Chondrocyte (in vitro differentiated cells): ENCODE results near the gene BANK1. TPM values are rescaled to one million over a fixed set of nuclear protein-coding genes. Genes with fewer than 3 reads are reported as not detected.

Experiments
- DNase-seq: peaks from one replicate; pipeline ENCODE4 v3.0.0; 2021; ENCODE audit warnings: mixed read lengths, low spot score
- H3K27ac Mint-ChIP-seq: one replicate; pipeline ENCODE4 v1.8.0; 2021; ENCODE audit warnings: mild to moderate bottlenecking, moderate library complexity, mixed read lengths; ENCODE audit not compliant: unreplicated experiment
- H3K27me3 Mint-ChIP-seq: 2 replicates; pipeline ENCODE4 v1.8.0; 2021; ENCODE audit warnings: low read depth, mixed read lengths
- H3K36me3 Mint-ChIP-seq: 2 replicates; pipeline ENCODE4 v1.8.0; 2021; ENCODE audit warnings: low read depth, mixed read lengths
- H3K4me1 Mint-ChIP-seq: 2 replicates; pipeline ENCODE4 v1.8.0; 2021; ENCODE audit warnings: low read depth, mild to moderate bottlenecking, mixed read lengths
- H3K4me3 Mint-ChIP-seq: one replicate; pipeline ENCODE4 v1.8.0; 2021; ENCODE audit warnings: mild to moderate bottlenecking, moderate library complexity, mixed read lengths; ENCODE audit not compliant: unreplicated experiment
- H3K9me3 Mint-ChIP-seq: 2 replicates; pipeline ENCODE4 v1.8.0; 2021; ENCODE audit warnings: low read depth, mixed read lengths
- CTCF ChIP-seq: fragments of 200-600 bp; sonication (generic); IDR thresholded peaks from 2 replicates; pipeline ENCODE4 v1.5.0; 2021; ENCODE audit warnings: antibody characterized with exemption, mild to moderate bottlenecking, moderate library complexity
- total RNA-seq: library from RNA; stranded (reverse); gene quantifications from 3 replicates; pipeline ENCODE4 v1.2.1, GENCODE V29; 2021

The BANK1 gene
- total RNA-seq, 1 donor from 2014 or later = 0.65 TPM

- Mint-ChIP-seq H3K36me3 (no peaks in the 10 kb centered on the region), H3K4me1 (no peaks in the 10 kb centered on the region), H3K4me3 (no peak overlapping the region), H3K27ac (no peak overlapping the region), H3K27me3 (peaks cover 5% of the 10 kb centered on the region), H3K9me3 (peaks cover 6% of the 10 kb centered on the region)
- no peak for DNase-seq
- no peak for TF ChIP-seq CTCF
Observed at GRCh38 chr4:101914761-101915160, 124.2 kb downstream of the BANK1 start.

- Mint-ChIP-seq H3K27me3 (peaks cover 6% of the 10 kb centered on the region), H3K4me3 (no peak overlapping the region), H3K4me1 (no peaks in the 10 kb centered on the region), H3K9me3 (peaks cover under 1% of the 10 kb centered on the region), H3K36me3 (no peaks in the 10 kb centered on the region), H3K27ac (no peak overlapping the region)
- no peak for DNase-seq
- TF ChIP-seq CTCF = no peak
Observed at GRCh38 chr4:101919373-101919977, 128.9 kb downstream of the BANK1 start.

GRCh38 chr4:101921370-101921769 is 130.8 kb downstream of the BANK1 start:
- no peak for DNase-seq
- H3K36me3 Mint-ChIP-seq = no peaks in the 10 kb centered on the region
- no peak overlapping the region for H3K27ac Mint-ChIP-seq
- TF ChIP-seq CTCF = no peak
- H3K4me3 Mint-ChIP-seq = no peak overlapping the region
- no peaks in the 10 kb centered on the region for H3K9me3 Mint-ChIP-seq
- peaks cover 6% of the 10 kb centered on the region for H3K27me3 Mint-ChIP-seq
- H3K4me1 Mint-ChIP-seq = no peaks in the 10 kb centered on the region

- DNase-seq = no peak
- no peak overlapping the region for H3K27ac Mint-ChIP-seq
- H3K4me3 Mint-ChIP-seq = no peak overlapping the region
- H3K27me3 Mint-ChIP-seq = no peaks in the 10 kb centered on the region
- no peak for TF ChIP-seq CTCF
- H3K36me3 Mint-ChIP-seq = no peaks in the 10 kb centered on the region
- H3K9me3 Mint-ChIP-seq = no peaks in the 10 kb centered on the region
- H3K4me1 Mint-ChIP-seq = no peaks in the 10 kb centered on the region
Observed at GRCh38 chr4:101931619-101932018, 141.1 kb downstream of the BANK1 start.

GRCh38 chr4:101933855-101934254 is 143.3 kb downstream of the BANK1 start:
- Mint-ChIP-seq H3K27me3 (no peaks in the 10 kb centered on the region), H3K9me3 (no peaks in the 10 kb centered on the region), H3K27ac (no peak overlapping the region), H3K36me3 (no peaks in the 10 kb centered on the region), H3K4me3 (no peak overlapping the region), H3K4me1 (no peaks in the 10 kb centered on the region)
- DNase-seq = no peak
- TF ChIP-seq CTCF = no peak
